NCI-H1417 treated with DMSO at 0.1 percent for 48 hours (cell line): ENCODE data around the gene PAPOLA.
A peak's percentile ranks its signal among the peaks of the same experiment; 100 is the strongest.

ENCODE experiments used
- DNase-seq: peaks from one replicate; lab custom pipeline; 2025; lab: John Stamatoyannopoulos, UW

Gene PAPOLA

GRCh38 chr14:96586056-96586455 is 83.9 kb downstream of the PAPOLA start:
- no peak for DNase-seq

- DNase-seq = no peak
Observed at GRCh38 chr14:96586921-96587822, 85.0 kb downstream of the PAPOLA start.

- DNase-seq = no peak
Observed at GRCh38 chr14:96587823-96588385, 85.7 kb downstream of the PAPOLA start.

- DNase-seq = no peak
Observed at GRCh38 chr14:96588410-96589257, 86.5 kb downstream of the PAPOLA start.

GRCh38 chr14:96589577-96589976 is 87.4 kb downstream of the PAPOLA start:
- no peak for DNase-seq

GRCh38 chr14:96590190-96590864 is 88.1 kb downstream of the PAPOLA start:
- DNase-seq = no peak

GRCh38 chr14:96592591-96593386 is 90.6 kb downstream of the PAPOLA start:
- no peak for DNase-seq

GRCh38 chr14:96594961-96595360 is 92.8 kb downstream of the PAPOLA start:
- no peak for DNase-seq

GRCh38 chr14:96597680-96598079 is 95.5 kb downstream of the PAPOLA start:
- DNase-seq = no peak

GRCh38 chr14:96598332-96598928 is 96.2 kb downstream of the PAPOLA start:
- no peak for DNase-seq

GRCh38 chr14:96599076-96599475 is 96.9 kb downstream of the PAPOLA start:
- DNase-seq = no peak

GRCh38 chr14:96602186-96602585 is 100.0 kb downstream of the PAPOLA start:
- no peak for DNase-seq

GRCh38 chr14:96603350-96604255 is 101.4 kb downstream of the PAPOLA start:
- no peak for DNase-seq

GRCh38 chr14:96614481-96614881 is 112.3 kb downstream of the PAPOLA start:
- DNase-seq = peak; percentile 49

- no peak for DNase-seq
Observed at GRCh38 chr14:96616161-96616721, 114.1 kb downstream of the PAPOLA start.
